IMR-90 (cell line): Measurements from ENCODE around the gene CUX1.

Source experiments
- CEBPB ChIP-seq: IDR thresholded peaks from 2 replicates; pipeline ENCODE4 v1.6.1; 2012; ENCODE audit warnings: low read depth, low read length, improper control_type of control experiment
- FOS ChIP-seq: fragments of 150-350 bp; IDR thresholded peaks from 2 replicates; pipeline ENCODE4 v1.6.1; 2016; ENCODE audit warnings: low read depth, low read length
- MXI1 ChIP-seq: IDR thresholded peaks from 2 replicates; pipeline ENCODE4 v1.6.1; 2012; ENCODE audit warnings: low read depth, mild to moderate bottlenecking, low read length, moderate library complexity, borderline replicate concordance
- POLR2A ChIP-seq: IDR thresholded peaks from 2 replicates; pipeline ENCODE4 v1.6.1; 2012; ENCODE audit warnings: mild to moderate bottlenecking, low read depth, low read length
- RCOR1 ChIP-seq: IDR thresholded peaks from 2 replicates; pipeline ENCODE4 v1.6.1; 2012; ENCODE audit warnings: mild to moderate bottlenecking, low read length, improper control_type of control experiment; ENCODE audit not compliant: insufficient replicate concordance
- SMC3 ChIP-seq: fragments of 150-350 bp; IDR thresholded peaks from 2 replicates; pipeline ENCODE4 v1.6.1; 2016; ENCODE audit warnings: low read depth, mild to moderate bottlenecking, antibody characterized with exemption, low read length, moderate library complexity
- USF2 ChIP-seq: fragments of 150-350 bp; IDR thresholded peaks from 2 replicates; pipeline ENCODE4 v1.6.1; 2017; ENCODE audit warnings: mild to moderate bottlenecking, antibody characterized with exemption, low read length, low read depth
- TF ChIP-seq, protein P1 (sequence below): conservative IDR thresholded peaks from 2 replicates; pipeline ENCODE4 v1.5.1; 2012; ENCODE audit warnings: mild to moderate bottlenecking, low read depth, low read length, improper control_type of control experiment
- TF ChIP-seq, protein P2 (sequence below): fragments of 150-350 bp; IDR thresholded peaks from 2 replicates; pipeline ENCODE4 v1.6.1; 2016; ENCODE audit warnings: low read depth, mild to moderate bottlenecking, low read length, moderate library complexity, borderline replicate concordance

GRCh38 chr7:102288285-102288930, 471.0 kb downstream of the CUX1 start:
- no peak for TF ChIP-seq USF2
- TF ChIP-seq, protein P1, sequence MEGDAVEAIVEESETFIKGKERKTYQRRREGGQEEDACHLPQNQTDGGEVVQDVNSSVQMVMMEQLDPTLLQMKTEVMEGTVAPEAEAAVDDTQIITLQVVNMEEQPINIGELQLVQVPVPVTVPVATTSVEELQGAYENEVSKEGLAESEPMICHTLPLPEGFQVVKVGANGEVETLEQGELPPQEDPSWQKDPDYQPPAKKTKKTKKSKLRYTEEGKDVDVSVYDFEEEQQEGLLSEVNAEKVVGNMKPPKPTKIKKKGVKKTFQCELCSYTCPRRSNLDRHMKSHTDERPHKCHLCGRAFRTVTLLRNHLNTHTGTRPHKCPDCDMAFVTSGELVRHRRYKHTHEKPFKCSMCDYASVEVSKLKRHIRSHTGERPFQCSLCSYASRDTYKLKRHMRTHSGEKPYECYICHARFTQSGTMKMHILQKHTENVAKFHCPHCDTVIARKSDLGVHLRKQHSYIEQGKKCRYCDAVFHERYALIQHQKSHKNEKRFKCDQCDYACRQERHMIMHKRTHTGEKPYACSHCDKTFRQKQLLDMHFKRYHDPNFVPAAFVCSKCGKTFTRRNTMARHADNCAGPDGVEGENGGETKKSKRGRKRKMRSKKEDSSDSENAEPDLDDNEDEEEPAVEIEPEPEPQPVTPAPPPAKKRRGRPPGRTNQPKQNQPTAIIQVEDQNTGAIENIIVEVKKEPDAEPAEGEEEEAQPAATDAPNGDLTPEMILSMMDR = no peak
- TF ChIP-seq MXI1 = no peak
- TF ChIP-seq POLR2A = no peak
- TF ChIP-seq CEBPB = no peak
- no peak for TF ChIP-seq SMC3
- TF ChIP-seq, protein P2, sequence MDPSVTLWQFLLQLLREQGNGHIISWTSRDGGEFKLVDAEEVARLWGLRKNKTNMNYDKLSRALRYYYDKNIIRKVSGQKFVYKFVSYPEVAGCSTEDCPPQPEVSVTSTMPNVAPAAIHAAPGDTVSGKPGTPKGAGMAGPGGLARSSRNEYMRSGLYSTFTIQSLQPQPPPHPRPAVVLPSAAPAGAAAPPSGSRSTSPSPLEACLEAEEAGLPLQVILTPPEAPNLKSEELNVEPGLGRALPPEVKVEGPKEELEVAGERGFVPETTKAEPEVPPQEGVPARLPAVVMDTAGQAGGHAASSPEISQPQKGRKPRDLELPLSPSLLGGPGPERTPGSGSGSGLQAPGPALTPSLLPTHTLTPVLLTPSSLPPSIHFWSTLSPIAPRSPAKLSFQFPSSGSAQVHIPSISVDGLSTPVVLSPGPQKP = no peak
- TF ChIP-seq RCOR1 = no peak
- TF ChIP-seq FOS = no peak
